H1 (cell line): ENCODE measurements around the gene ARCN1. TPM values are rescaled to one million over a fixed set of nuclear protein-coding genes. Genes with fewer than 3 reads are reported as not detected.
"Not testable (repeated sequence)": the region's sequence is repeated elsewhere in the genome, so short reads cannot be mapped to it uniquely, and the experiment has no call there.

Experiments used
- CTCF ChIA-PET: fragments of 300-600 bp; sonication (Branson Sonifier 250); formaldehyde crosslinking; loops from one replicate; lab custom pipeline; 2021; ENCODE audit not compliant: partially characterized antibody; lab: Charles Lee
- POLR2A ChIA-PET: fragments of 300-600 bp; sonication (Branson Sonifier 250); formaldehyde crosslinking; loops from one replicate; lab custom pipeline; 2021; ENCODE audit warnings: inconsistent platforms; ENCODE audit not compliant: partially characterized antibody; lab: Charles Lee
- DNase-seq, 2 experiments: peaks; one replicate each; pipeline versions ENCODE4 v3.0.0 to v3.0.0-alpha.2; 2010 to 2022; ENCODE audit warnings: low spot score in 2 of 2, low read depth in 1 of 2, mixed read lengths in 1 of 2
- FAIRE-seq: peaks from 2 replicates; lab custom pipeline; 2011; peaks lifted over from hg19 to GRCh38; lab: Jason Lieb, UNC
- H2AFZ ChIP-seq: 2 replicates; pipeline ENCODE4 v1.8.1; 2012; ENCODE audit warnings: low read length, inconsistent platforms
- H2AK5ac ChIP-seq: 2 replicates; pipeline ENCODE4 v1.6.1; 2013; ENCODE audit warnings: low read depth, low read length
- H2BK120ac ChIP-seq: replicated peaks from 2 replicates; pipeline ENCODE3; 2013; ENCODE audit warnings: low read depth, low read length, inconsistent platforms
- H2BK12ac ChIP-seq: 2 replicates; pipeline ENCODE4 v1.6.1; 2013; ENCODE audit warnings: low read depth, low read length
- H2BK15ac ChIP-seq: 2 replicates; pipeline ENCODE4 v1.6.1; 2013; ENCODE audit warnings: low read length
- H2BK20ac ChIP-seq: 2 replicates; pipeline ENCODE4 v1.6.1; 2013; ENCODE audit warnings: low read length
- H2BK5ac ChIP-seq: 2 replicates; pipeline ENCODE4 v1.6.1; 2013; ENCODE audit warnings: low read depth, low read length
- H3K14ac ChIP-seq: 2 replicates; pipeline ENCODE4 v1.6.1; 2013; ENCODE audit warnings: inconsistent platforms; ENCODE audit not compliant: insufficient read length
- H3K18ac ChIP-seq: 2 replicates; pipeline ENCODE4 v1.6.1; 2013; ENCODE audit warnings: low read length; ENCODE audit errors: extremely low read depth
- H3K23ac ChIP-seq: 2 replicates; pipeline ENCODE4 v1.6.1; 2013; ENCODE audit warnings: inconsistent platforms; ENCODE audit not compliant: insufficient read length
- H3K23me2 ChIP-seq: 2 replicates; pipeline ENCODE4 v1.6.1; 2013; ENCODE audit warnings: low read depth, low read length
- H3K27ac ChIP-seq: 2 replicates; pipeline ENCODE4 v1.6.1; 2011; ENCODE audit warnings: low read depth, low read length, inconsistent platforms
- H3K27me3 ChIP-seq, 4 experiments: replicated peaks in 1 of 4; 1 replicate in 1 of 4; 2 replicates in 3 of 4; pipeline versions ENCODE4 v1.6.1 to v1.8.1; 2011 to 2013; ENCODE audit warnings: low read length in 3 of 4, mild to moderate bottlenecking in 3 of 4, inconsistent platforms in 2 of 4, mixed read lengths in 2 of 4, moderate library complexity in 1 of 4; ENCODE audit not compliant: control insufficient read depth in 3 of 4, insufficient read depth in 3 of 4; ENCODE audit errors: extremely low read depth in 1 of 4
- H3K36me3 ChIP-seq, 4 experiments: 2 replicates each; pipeline versions ENCODE4 v1.6.1 to v1.8.1; 2011 to 2013; ENCODE audit warnings: mild to moderate bottlenecking in 4 of 4, low read length in 3 of 4, moderate library complexity in 2 of 4, control low read depth in 1 of 4, inconsistent platforms in 1 of 4; ENCODE audit not compliant: insufficient read depth in 4 of 4, control insufficient read depth in 2 of 4
- H3K4ac ChIP-seq: replicated peaks from 2 replicates; pipeline ENCODE3; 2013; ENCODE audit warnings: low read length, low read depth, mixed read lengths, inconsistent platforms; ENCODE audit not compliant: insufficient read length
- H3K4me1 ChIP-seq, 4 experiments: replicated peaks in 1 of 4; 1 replicate in 1 of 4; 2 replicates in 3 of 4; pipeline versions ENCODE4 v1.6.1 to v1.8.1; 2011 to 2013; ENCODE audit warnings: low read length in 3 of 4, inconsistent platforms in 2 of 4, mixed read lengths in 1 of 4; ENCODE audit not compliant: insufficient read depth in 4 of 4, control insufficient read depth in 3 of 4
- H3K4me2 ChIP-seq, 2 experiments: 2 replicates each; pipeline versions ENCODE4 v1.6.1 to v1.8.1; 2011 to 2013; ENCODE audit warnings: low read depth in 2 of 2, low read length in 2 of 2, control low read depth in 1 of 2, inconsistent platforms in 1 of 2, mild to moderate bottlenecking in 1 of 2; ENCODE audit not compliant: insufficient read depth in 1 of 2
- H3K4me3 ChIP-seq, 4 experiments: fragments of 200-600, 300-600 bp in 1 of 4; sonication (generic), shearing (Covaris generic), sonication (Bioruptor Twin) in 1 of 4; 2 replicates each; pipeline versions ENCODE4 v1.5.1 to v1.8.1; 2011 to 2016; ENCODE audit warnings: low read length in 4 of 4, low read depth in 3 of 4, control low read depth in 2 of 4, inconsistent platforms in 2 of 4, mild to moderate bottlenecking in 2 of 4, mixed read lengths in 1 of 4, moderate library complexity in 1 of 4; ENCODE audit not compliant: insufficient read depth in 2 of 4; ENCODE audit errors: extremely low read depth in 1 of 4
- H3K56ac ChIP-seq: replicated peaks from 2 replicates; pipeline ENCODE3; 2013; ENCODE audit warnings: low read depth, mild to moderate bottlenecking, mixed read lengths, low read length, inconsistent platforms; ENCODE audit not compliant: insufficient read length
- H3K79me1 ChIP-seq: 2 replicates; pipeline ENCODE4 v1.6.1; 2013; ENCODE audit warnings: low read depth, low read length, control low read depth
- H3K79me2 ChIP-seq, 2 experiments: 2 replicates each; pipeline versions ENCODE4 v1.6.1 to v1.8.1; 2012 to 2013; ENCODE audit warnings: low read length in 2 of 2, mild to moderate bottlenecking in 2 of 2, inconsistent platforms in 1 of 2; ENCODE audit not compliant: insufficient read depth in 2 of 2, control insufficient read depth in 1 of 2
- H3K9ac ChIP-seq, 4 experiments: replicated peaks in 1 of 4; 1 replicate in 1 of 4; 2 replicates in 3 of 4; pipeline versions ENCODE4 v1.6.1 to v1.8.1; 2011 to 2013; ENCODE audit warnings: low read depth in 3 of 4, low read length in 3 of 4, control low read depth in 2 of 4, mild to moderate bottlenecking in 2 of 4, moderate library complexity in 2 of 4, inconsistent platforms in 1 of 4; ENCODE audit errors: extremely low read depth in 1 of 4
- H3K9me3 ChIP-seq, 2 experiments: 2 replicates each; pipeline versions ENCODE4 v1.6.1 to v1.8.1; 2012 to 2013; ENCODE audit warnings: mild to moderate bottlenecking in 2 of 2, moderate library complexity in 2 of 2, control low read depth in 1 of 2, inconsistent platforms in 1 of 2, low read depth in 1 of 2, low read length in 1 of 2, mixed read lengths in 1 of 2; ENCODE audit not compliant: insufficient read depth in 2 of 2
- H4K20me1 ChIP-seq, 2 experiments: replicated peaks in 1 of 2; 2 replicates each; pipeline versions ENCODE3 to v1.8.1; 2011 to 2013; ENCODE audit warnings: inconsistent platforms in 2 of 2, low read length in 2 of 2, mild to moderate bottlenecking in 1 of 2; ENCODE audit not compliant: insufficient read depth in 2 of 2, control insufficient read depth in 1 of 2
- H4K5ac ChIP-seq: 2 replicates; pipeline ENCODE4 v1.6.1; 2013; ENCODE audit warnings: low read length, low read depth, mixed read lengths, inconsistent platforms; ENCODE audit not compliant: insufficient read length
- H4K8ac ChIP-seq: 2 replicates; pipeline ENCODE4 v1.8.0; 2013; ENCODE audit warnings: mild to moderate bottlenecking, moderate library complexity, low read length, inconsistent platforms; ENCODE audit not compliant: insufficient read depth; ENCODE audit errors: extremely low read depth
- H4K91ac ChIP-seq: replicated peaks from 2 replicates; pipeline ENCODE3; 2013; ENCODE audit warnings: low read length, mixed read lengths, inconsistent platforms; ENCODE audit not compliant: insufficient read length
- WGBS, 2 experiments: shearing (Covaris generic) in 1 of 2; methylation state at CpG; one replicate each; pipeline versions ENCODE4 v1.1.6 to v1.1.7; 2013 to 2015; ENCODE audit warnings: low lambda C conversion rate in 2 of 2, mixed read lengths in 2 of 2, inconsistent platforms in 1 of 2, low coverage in 1 of 2, missing lambda C conversion rate in 1 of 2; ENCODE audit not compliant: insufficient replicate concordance in 2 of 2, insufficient coverage in 1 of 2, insufficient read length in 1 of 2; ENCODE audit errors: extremely low coverage in 1 of 2, missing lambda C conversion rate in 1 of 2; 5-methylcytosine and 5-hydroxymethylcytosine counted together
- polyA plus RNA-seq, 7 experiments: library from polyadenylated mRNA; depleted of rRNA in 3 of 7; stranded (reverse) in 5 of 7; unstranded in 2 of 7; fragments of >200 nt in 5 of 7; fragments of 200-250 nt in 2 of 7; gene quantifications; 1 replicate in 5 of 7; 2 replicates in 1 of 7; 4 replicates in 1 of 7; pipeline versions ENCODE4 v1.2.1 to v1.2.3, GENCODE V29; 2011 to 2013; ENCODE audit warnings: missing spikeins in 2 of 7, mixed read lengths in 2 of 7
- total RNA-seq: library from RNA; stranded (reverse); fragmentation: NEBNext Ultra II Directional; extraction: Animal tissue kit (Norgen Biotek cat#: 25700); gene quantifications from 2 replicates; pipeline ENCODE4 v1.2.1, GENCODE V29; 2021

ARCN1 gene
- total and polyA plus RNA-seq, 2 of the 8 experiments (the other 6 are each of a cell fraction or from before 2014, with no cell fraction given), result 132 to 146 TPM

DNA sequence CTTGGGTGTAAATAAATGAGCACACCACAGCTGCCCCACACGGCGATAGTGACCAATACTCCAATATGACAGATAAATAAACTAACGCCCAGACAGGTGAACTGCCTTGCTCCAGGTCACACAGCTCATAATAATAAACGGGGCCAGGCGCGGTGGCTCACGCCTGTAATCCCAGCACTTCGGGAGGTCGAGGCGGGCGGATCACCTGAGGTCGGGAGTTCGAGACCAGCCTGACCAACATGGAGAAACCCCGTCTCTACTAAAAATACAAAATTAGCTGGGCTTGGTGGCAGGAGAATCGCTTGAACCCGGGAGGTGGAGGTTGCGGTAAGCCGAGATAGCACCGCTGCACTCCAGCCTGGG lies 39.2 kb downstream of the ARCN1 start:
- not testable (repeated sequence) for H4K5ac ChIP-seq, H3K27ac ChIP-seq, H3K18ac ChIP-seq, H2BK5ac ChIP-seq, H2BK120ac ChIP-seq, H3K79me2 ChIP-seq, DNase-seq, H3K4me2 ChIP-seq, H2AK5ac ChIP-seq, H2BK12ac ChIP-seq, H2BK15ac ChIP-seq, H3K4ac ChIP-seq, FAIRE-seq, H2BK20ac ChIP-seq, H3K9me3 ChIP-seq, H2AFZ ChIP-seq, H4K91ac ChIP-seq, H3K14ac ChIP-seq, H4K8ac ChIP-seq, H3K23ac ChIP-seq, H3K56ac ChIP-seq, H4K20me1 ChIP-seq, H3K9ac ChIP-seq, H3K79me1 ChIP-seq
- Histone ChIP-seq H3K4me3 (peak overlapping the region in 1 of 4 experiments; percentile 66; a peak in 1 of 8 replicates), H3K4me1 (peaks cover 21 to 59% (median 34%) of the 10 kb centered on the region in 4 experiments), H3K23me2 (peaks cover 32% of the 10 kb centered on the region; the same call in 1 of the 2 replicates), H3K36me3 (peaks cover 0 to 12% (median 0%) of the 10 kb centered on the region in 4 experiments; a peak in 1 of 8 replicates), H3K27me3 (peaks cover 39 to 52% (median 47%) of the 10 kb centered on the region in 4 experiments)
- ChIA-PET POLR2A (interaction anchor here (1.1 to 28.7 kb wide), 4 partner anchors 11 to 181 kb away, joined by 3 to 574 read pairs (median 12); no protein-coding TSS in a partner anchor), CTCF (interaction anchor here (1.0 to 25.3 kb wide), 8 partner anchors 13 to 317 kb away, joined by 3 to 435 read pairs (median 4); no protein-coding TSS in a partner anchor)
- WGBS, 2 experiments, result 88% methylated on average over 18 of the region's 19 CpGs; no CpG with 5 or more reads in 1 of the 2 experiments
